Stimulated activated CD4-positive, alpha-beta T cell treated with anti-CD3 and anti-CD28 coated beads, Interleukin-4, amount 100 ng/mL, for 24 hours (primary cell): ENCODE results near the gene PRR19.
"Not testable (repeated sequence)": the region's sequence is repeated elsewhere in the genome, so short reads cannot be mapped to it uniquely, and the experiment has no call there.

Experiments
- DNase-seq: peaks from one replicate; pipeline ENCODE4 v3.0.0-alpha.2; 2020

PRR19 gene

DNA sequence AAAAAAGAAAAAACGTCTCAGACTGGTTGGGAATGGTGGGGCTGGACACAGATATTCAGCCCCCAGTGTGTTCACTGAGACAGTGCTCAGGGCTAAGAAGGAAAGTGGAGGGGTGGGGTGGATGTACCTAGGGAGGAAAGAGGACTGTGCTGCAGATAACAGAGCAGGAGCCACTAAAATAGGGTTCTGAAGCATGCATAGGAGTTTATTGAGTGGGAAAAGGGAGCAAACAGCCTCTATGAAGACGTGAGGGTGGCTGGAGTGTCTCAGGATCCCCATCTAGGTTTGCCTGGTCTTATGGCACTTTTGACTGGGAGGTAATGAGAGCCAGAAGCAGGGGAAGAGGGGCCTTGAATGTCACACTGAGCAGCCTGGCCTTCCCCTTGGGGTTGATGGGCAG lies 26.9 kb downstream of the PRR19 start:
- DNase-seq, result no peak

- no peak for DNase-seq
Observed at GRCh38 chr19:42330241-42330711, 28.3 kb downstream of the PRR19 start.

GRCh38 chr19:42331333-42331732 lies 29.4 kb downstream of the PRR19 start:
- not testable (repeated sequence) for DNase-seq

- DNase-seq, result no peak
Observed at GRCh38 chr19:42332059-42332458, 30.1 kb downstream of the PRR19 start.

DNA sequence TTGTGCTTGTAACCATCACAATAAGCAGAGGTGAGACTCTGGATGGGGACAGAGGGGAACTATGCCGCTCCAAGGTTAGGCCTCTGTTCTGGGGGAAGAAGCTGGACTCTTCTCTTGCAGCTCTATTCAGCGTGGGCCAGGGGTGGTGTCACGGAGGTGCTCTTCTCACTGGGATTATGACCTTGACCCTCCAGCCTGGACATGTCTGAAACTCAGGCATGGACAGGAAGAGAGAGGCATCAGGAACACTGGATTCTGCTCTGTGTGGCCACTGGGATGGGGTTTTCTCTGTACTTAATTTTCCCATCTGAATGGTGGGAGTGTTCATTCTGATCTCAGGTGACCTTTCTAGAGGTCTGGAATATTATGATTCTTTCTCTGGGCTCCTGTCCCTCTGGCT lies 31.1 kb downstream of the PRR19 start:
- DNase-seq, result no peak

- no peak for DNase-seq
Observed at GRCh38 chr19:42333975-42334696, 32.2 kb downstream of the PRR19 start.

GRCh38 chr19:42334697-42335373 lies 32.9 kb downstream of the PRR19 start:
- no peak for DNase-seq

GRCh38 chr19:42335374-42335936 lies 33.5 kb downstream of the PRR19 start:
- no peak for DNase-seq

DNA sequence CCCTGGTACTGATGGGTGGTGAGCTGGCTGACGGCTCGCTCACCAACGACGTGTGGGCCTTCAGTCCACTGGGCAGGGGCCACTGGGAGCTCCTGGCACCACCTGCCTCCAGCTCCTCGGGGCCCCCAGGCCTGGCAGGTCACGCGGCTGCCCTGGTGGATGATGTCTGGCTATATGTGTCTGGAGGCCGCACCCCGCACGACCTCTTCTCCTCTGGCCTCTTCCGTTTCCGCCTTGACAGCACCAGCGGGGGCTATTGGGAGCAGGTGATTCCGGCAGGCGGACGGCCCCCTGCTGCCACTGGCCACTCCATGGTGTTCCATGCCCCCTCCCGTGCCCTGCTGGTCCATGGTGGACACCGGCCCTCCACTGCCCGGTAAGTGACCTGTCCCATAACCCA lies 34.0 kb downstream of the PRR19 start:
- no peak for DNase-seq

- DNase-seq, result not testable (repeated sequence)
Observed at GRCh38 chr19:42339126-42339860, 37.4 kb downstream of the PRR19 start.

- DNase-seq, result not testable (repeated sequence)
Observed at GRCh38 chr19:42339922-42340321, 38.0 kb downstream of the PRR19 start.

- DNase-seq, result no peak
Observed at GRCh38 chr19:42343344-42344110, 41.6 kb downstream of the PRR19 start.

- no peak for DNase-seq
Observed at GRCh38 chr19:42344336-42344893, 42.5 kb downstream of the PRR19 start.

DNA sequence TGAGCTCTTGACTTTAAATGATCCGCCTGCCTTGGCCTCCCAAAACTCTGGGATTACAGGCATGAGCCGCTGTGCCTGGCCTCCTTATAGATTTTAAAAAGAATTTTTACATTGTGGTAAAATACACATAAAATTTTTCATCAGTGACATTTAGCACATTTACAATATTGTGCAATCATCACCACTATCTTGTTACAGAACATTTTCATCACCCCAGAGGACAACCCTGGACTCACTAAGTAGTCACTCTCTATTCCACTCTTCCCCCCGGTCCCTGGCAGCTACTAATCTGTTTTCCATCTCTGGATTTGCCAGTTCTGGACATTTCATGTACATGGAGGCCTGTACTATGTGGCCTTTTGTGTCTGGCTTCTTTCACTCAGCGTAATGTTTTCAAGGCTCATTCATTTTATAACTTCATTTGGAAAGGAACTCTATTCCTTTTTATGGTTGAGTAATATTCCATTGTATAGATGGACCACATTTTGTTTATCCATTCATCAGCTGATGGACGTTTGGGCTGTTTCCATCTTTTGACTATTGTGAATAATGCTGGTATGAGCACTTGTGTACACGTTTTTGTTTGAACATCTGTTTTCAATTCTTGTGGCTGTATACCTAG lies 43.4 kb downstream of the PRR19 start:
- DNase-seq, result no peak

- no peak for DNase-seq
Observed at GRCh38 chr19:42348211-42348610, 46.3 kb downstream of the PRR19 start.

GRCh38 chr19:42349378-42350107 lies 47.6 kb downstream of the PRR19 start:
- DNase-seq, result no peak

DNA sequence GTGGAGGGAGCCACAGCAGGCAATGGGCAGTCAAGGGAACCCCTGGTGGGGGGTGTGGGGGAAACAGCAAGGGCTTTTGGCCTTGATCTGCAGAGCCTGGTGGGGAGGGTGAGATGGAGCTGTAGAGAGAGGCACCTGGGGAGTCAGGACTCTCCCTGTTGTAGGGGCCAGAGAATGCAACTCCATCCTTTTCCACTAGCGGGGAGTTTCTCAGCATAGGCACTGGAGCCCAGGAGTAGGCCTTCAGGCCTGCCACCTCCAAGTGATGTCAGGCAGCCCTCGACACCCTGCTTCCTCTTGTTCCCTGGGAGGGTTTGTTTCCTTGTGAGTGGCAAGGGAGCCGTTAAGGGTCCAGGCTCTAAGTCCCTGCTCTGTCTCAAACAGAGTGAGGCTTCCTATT lies 48.5 kb downstream of the PRR19 start:
- no peak for DNase-seq

DNA sequence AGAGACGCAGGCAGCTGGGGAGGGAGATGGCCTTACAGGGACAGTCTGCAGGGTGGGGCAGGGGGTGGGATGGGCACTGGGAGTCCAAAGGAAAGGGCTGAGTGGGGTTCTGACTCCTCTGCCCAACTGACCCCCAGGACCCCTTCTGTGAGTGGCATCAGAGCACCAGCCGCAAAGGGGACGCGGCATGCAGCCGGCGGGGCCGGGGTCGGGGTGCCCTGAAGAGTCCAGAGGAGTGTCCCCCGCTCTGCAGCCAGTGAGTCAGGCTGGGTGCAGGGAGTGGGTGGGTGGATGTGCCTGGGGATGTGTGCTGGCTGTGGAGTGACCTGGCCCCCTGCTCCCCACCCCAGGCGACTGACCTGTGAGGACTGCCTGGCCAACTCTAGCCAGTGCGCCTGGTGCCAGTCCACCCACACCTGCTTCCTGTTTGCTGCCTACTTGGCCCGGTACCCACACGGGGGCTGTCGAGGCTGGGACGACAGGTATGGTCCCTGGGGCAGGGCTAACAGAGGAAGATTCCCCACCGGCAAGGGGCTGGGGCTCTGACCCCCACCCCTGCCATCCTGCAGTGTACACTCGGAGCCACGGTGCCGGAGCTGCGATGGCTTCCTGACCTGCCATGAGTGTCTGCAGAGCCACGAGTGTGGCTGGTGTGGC lies 49.3 kb downstream of the PRR19 start:
- DNase-seq, result no peak

GRCh38 chr19:42352301-42353259 lies 50.6 kb downstream of the PRR19 start:
- DNase-seq, result no peak
